Measurements from ENCODE around the gene ISY1. TPM values are rescaled to one million over a fixed set of nuclear protein-coding genes. Genes with fewer than 3 reads are reported as not detected.

Gene ISY1
- polyA plus RNA-seq, 4 donors: 11.2 to 27.7 (median 23.8) TPM

- Histone ChIP-seq H3K27ac (ENCODE audit: low read depth in 1 of 3, low read length in 2 of 3) (peak overlapping the region; percentile 79 to 94 (median 82)), H3K36me3 (ENCODE audit: control insufficient read depth in 3 of 3, insufficient read depth in 2 of 3, low read depth in 1 of 3, low read length in 3 of 3) (peaks cover 0 to 10% (median 0%) of the 10 kb centered on the region in 3 donors), H3K9me3 (ENCODE audit: control insufficient read depth in 2 of 2, insufficient read depth in 1 of 2, low read depth in 1 of 2, low read length in 1 of 2) (no peaks in the 10 kb centered on the region), H3K27me3 (ENCODE audit: control insufficient read depth in 3 of 3, insufficient read depth in 3 of 3, low read length in 3 of 3) (no peaks in the 10 kb centered on the region), H3K4me3 (ENCODE audit: low read depth in 1 of 3, low read length in 3 of 3) (peak overlapping the region; percentile 67 to 72 (median 69)), H3K4me1 (ENCODE audit: control insufficient read depth in 3 of 3, insufficient read depth in 2 of 3, low read depth in 1 of 3, low read length in 2 of 3) (peaks cover 10 to 45% (median 19%) of the 10 kb centered on the region in 3 donors)
- FAIRE-seq: no peak
- peak; percentile 14 to 81 for DNase-seq
- WGBS, 3 donors: 0 to 1% (median 1%) methylated on average over 45 to 80 of the region's 80 CpGs
Observed at GRCh38 chr3:129121016-129121791, 39.7 kb downstream of the ISY1 start.

GRCh38 chr3:129120254-129121004 lies 40.4 kb downstream of the ISY1 start:
- H3K9me3 ChIP-seq (ENCODE audit: control insufficient read depth in 2 of 2, insufficient read depth in 1 of 2, low read depth in 1 of 2, low read length in 1 of 2): no peaks in the 10 kb centered on the region
- H3K27me3 ChIP-seq (ENCODE audit: control insufficient read depth in 3 of 3, insufficient read depth in 3 of 3, low read length in 3 of 3): no peaks in the 10 kb centered on the region
- peaks cover 10 to 48% (median 19%) of the 10 kb centered on the region in 3 donors for H3K4me1 ChIP-seq (ENCODE audit: control insufficient read depth in 3 of 3, insufficient read depth in 2 of 3, low read depth in 1 of 3, low read length in 2 of 3)
- H3K27ac ChIP-seq (ENCODE audit: low read depth in 1 of 3, low read length in 2 of 3): peak overlapping the region; percentile 79 to 94 (median 82)
- peak overlapping the region; percentile 67 to 72 (median 69) for H3K4me3 ChIP-seq (ENCODE audit: low read depth in 1 of 3, low read length in 3 of 3)
- DNase-seq (peak; percentile 89 to 91), FAIRE-seq (no peak)
- H3K36me3 ChIP-seq (ENCODE audit: control insufficient read depth in 3 of 3, insufficient read depth in 2 of 3, low read depth in 1 of 3, low read length in 3 of 3): peaks cover 0 to 6% (median 0%) of the 10 kb centered on the region in 3 donors
- WGBS, 3 donors: 0 to 1% (median 1%) methylated on average over 18 of the region's 18 CpGs

- peak; percentile 75 to 89 for DNase-seq
- Histone ChIP-seq H3K27me3 (ENCODE audit: control insufficient read depth in 3 of 3, insufficient read depth in 3 of 3, low read length in 3 of 3) (no peaks in the 10 kb centered on the region), H3K9me3 (ENCODE audit: control insufficient read depth in 2 of 2, insufficient read depth in 1 of 2, low read depth in 1 of 2, low read length in 1 of 2) (no peaks in the 10 kb centered on the region), H3K36me3 (ENCODE audit: control insufficient read depth in 3 of 3, insufficient read depth in 2 of 3, low read depth in 1 of 3, low read length in 3 of 3) (peaks cover 0 to 10% (median 0%) of the 10 kb centered on the region in 3 donors), H3K27ac (ENCODE audit: low read depth in 1 of 3, low read length in 2 of 3) (peak overlapping the region; percentile 61 to 90 (median 82)), H3K4me1 (ENCODE audit: control insufficient read depth in 3 of 3, insufficient read depth in 2 of 3, low read depth in 1 of 3, low read length in 2 of 3) (peaks cover 10 to 48% (median 19%) of the 10 kb centered on the region in 3 donors), H3K4me3 (ENCODE audit: low read depth in 1 of 3, low read length in 3 of 3) (peak overlapping the region; percentile 52 to 72 (median 67))
- FAIRE-seq: no peak
- 8 to 26% (median 17%) methylated on average over 13 of the region's 13 CpGs for WGBS, 3 donors
Observed at GRCh38 chr3:129119365-129120100, 41.3 kb downstream of the ISY1 start.

- H3K27ac ChIP-seq (ENCODE audit: low read depth in 1 of 3, low read length in 2 of 3): peak overlapping the region in 2 of 3 donors; percentile 82 to 90
- H3K4me1 ChIP-seq (ENCODE audit: control insufficient read depth in 3 of 3, insufficient read depth in 2 of 3, low read depth in 1 of 3, low read length in 2 of 3): peaks cover 10 to 48% (median 19%) of the 10 kb centered on the region in 3 donors
- no peaks in the 10 kb centered on the region for H3K27me3 ChIP-seq (ENCODE audit: control insufficient read depth in 3 of 3, insufficient read depth in 3 of 3, low read length in 3 of 3)
- DNase-seq (no peak), FAIRE-seq (no peak)
- no peaks in the 10 kb centered on the region for H3K9me3 ChIP-seq (ENCODE audit: control insufficient read depth in 2 of 2, insufficient read depth in 1 of 2, low read depth in 1 of 2, low read length in 1 of 2)
- peaks cover 0 to 10% (median 0%) of the 10 kb centered on the region in 3 donors for H3K36me3 ChIP-seq (ENCODE audit: control insufficient read depth in 3 of 3, insufficient read depth in 2 of 3, low read depth in 1 of 3, low read length in 3 of 3)
- H3K4me3 ChIP-seq (ENCODE audit: low read depth in 1 of 3, low read length in 3 of 3): peak overlapping the region in 1 of 3 donors; percentile 67
- 52 to 59% (median 56%) methylated on average over 5 of the region's 5 CpGs for WGBS, 3 donors
Observed at GRCh38 chr3:129118745-129119144, 42.1 kb downstream of the ISY1 start.

- Histone ChIP-seq H3K27ac (ENCODE audit: low read depth in 1 of 3, low read length in 2 of 3) (no peak overlapping the region), H3K9me3 (ENCODE audit: control insufficient read depth in 2 of 2, insufficient read depth in 1 of 2, low read depth in 1 of 2, low read length in 1 of 2) (no peaks in the 10 kb centered on the region), H3K4me3 (ENCODE audit: low read depth in 1 of 3, low read length in 3 of 3) (no peak overlapping the region), H3K27me3 (ENCODE audit: control insufficient read depth in 3 of 3, insufficient read depth in 3 of 3, low read length in 3 of 3) (no peaks in the 10 kb centered on the region), H3K36me3 (ENCODE audit: control insufficient read depth in 3 of 3, insufficient read depth in 2 of 3, low read depth in 1 of 3, low read length in 3 of 3) (peaks cover 0 to 10% (median 3%) of the 10 kb centered on the region in 3 donors), H3K4me1 (ENCODE audit: control insufficient read depth in 3 of 3, insufficient read depth in 2 of 3, low read depth in 1 of 3, low read length in 2 of 3) (peaks cover 10 to 34% (median 19%) of the 10 kb centered on the region in 3 donors)
- FAIRE-seq (no peak), DNase-seq (no peak)
Observed at GRCh38 chr3:129117134-129117533, 43.7 kb downstream of the ISY1 start.

GRCh38 chr3:129116482-129116946 lies 44.3 kb downstream of the ISY1 start:
- Histone ChIP-seq H3K9me3 (ENCODE audit: control insufficient read depth in 2 of 2, insufficient read depth in 1 of 2, low read depth in 1 of 2, low read length in 1 of 2) (no peaks in the 10 kb centered on the region), H3K27ac (ENCODE audit: low read depth in 1 of 3, low read length in 2 of 3) (peak overlapping the region in 1 of 3 donors; percentile 57), H3K4me1 (ENCODE audit: control insufficient read depth in 3 of 3, insufficient read depth in 2 of 3, low read depth in 1 of 3, low read length in 2 of 3) (peaks cover 10 to 34% (median 19%) of the 10 kb centered on the region in 3 donors), H3K4me3 (ENCODE audit: low read depth in 1 of 3, low read length in 3 of 3) (no peak overlapping the region), H3K27me3 (ENCODE audit: control insufficient read depth in 3 of 3, insufficient read depth in 3 of 3, low read length in 3 of 3) (no peaks in the 10 kb centered on the region), H3K36me3 (ENCODE audit: control insufficient read depth in 3 of 3, insufficient read depth in 2 of 3, low read depth in 1 of 3, low read length in 3 of 3) (peaks cover 0 to 10% (median 3%) of the 10 kb centered on the region in 3 donors)
- 15 to 35% (median 24%) methylated on average over 5 of the region's 5 CpGs for WGBS, 3 donors
- peak; percentile 13 to 19 for DNase-seq
- no peak for FAIRE-seq

GRCh38 chr3:129114455-129114854 lies 46.4 kb downstream of the ISY1 start:
- Histone ChIP-seq H3K4me1 (ENCODE audit: control insufficient read depth in 3 of 3, insufficient read depth in 2 of 3, low read depth in 1 of 3, low read length in 2 of 3) (peaks cover 10 to 28% (median 22%) of the 10 kb centered on the region in 3 donors), H3K36me3 (ENCODE audit: control insufficient read depth in 3 of 3, insufficient read depth in 2 of 3, low read depth in 1 of 3, low read length in 3 of 3) (peaks cover 0 to 22% (median 3%) of the 10 kb centered on the region in 3 donors), H3K27ac (ENCODE audit: low read depth in 1 of 3, low read length in 2 of 3) (no peak overlapping the region), H3K4me3 (ENCODE audit: low read depth in 1 of 3, low read length in 3 of 3) (no peak overlapping the region), H3K9me3 (ENCODE audit: control insufficient read depth in 2 of 2, insufficient read depth in 1 of 2, low read depth in 1 of 2, low read length in 1 of 2) (no peaks in the 10 kb centered on the region), H3K27me3 (ENCODE audit: control insufficient read depth in 3 of 3, insufficient read depth in 3 of 3, low read length in 3 of 3) (no peaks in the 10 kb centered on the region)
- WGBS, 3 donors: 91 to 95% (median 93%) methylated on average over 6 of the region's 6 CpGs
- DNase-seq: no peak
- no peak for FAIRE-seq

Measured in small intestine (tissue), 7 donors.